HG03039 (cell line): ENCODE measurements around the gene PTPN21.
A peak's percentile ranks its signal among the peaks of the same experiment; 100 is the strongest.

Experiments used
- ATAC-seq: cut with Tn5 transposase; IDR thresholded peaks from one replicate; pipeline ENCODE4 v1.9.1; 2021; ENCODE audit warnings: mild to moderate bottlenecking, moderate library complexity; ENCODE audit not compliant: unreplicated experiment

PTPN21 gene

DNA sequence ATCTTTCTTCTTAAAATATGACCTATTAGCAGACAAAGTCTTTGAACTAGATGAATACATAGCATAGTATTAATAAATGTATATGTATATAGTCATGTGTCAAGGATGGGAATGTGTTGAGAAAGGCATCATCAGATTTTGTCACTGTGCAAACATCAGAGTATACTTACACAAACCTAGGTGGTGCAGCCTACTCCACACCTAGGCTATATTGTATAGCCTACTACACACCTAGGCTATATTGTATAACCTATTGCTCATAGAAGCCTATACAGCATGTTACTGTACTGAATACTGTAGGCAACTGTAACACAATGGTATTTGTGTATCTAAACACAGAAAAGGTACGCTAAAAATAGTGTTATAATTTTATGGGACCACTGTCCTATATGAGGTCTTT, 47.6 kb downstream of the PTPN21 start:
- no peak for ATAC-seq

DNA sequence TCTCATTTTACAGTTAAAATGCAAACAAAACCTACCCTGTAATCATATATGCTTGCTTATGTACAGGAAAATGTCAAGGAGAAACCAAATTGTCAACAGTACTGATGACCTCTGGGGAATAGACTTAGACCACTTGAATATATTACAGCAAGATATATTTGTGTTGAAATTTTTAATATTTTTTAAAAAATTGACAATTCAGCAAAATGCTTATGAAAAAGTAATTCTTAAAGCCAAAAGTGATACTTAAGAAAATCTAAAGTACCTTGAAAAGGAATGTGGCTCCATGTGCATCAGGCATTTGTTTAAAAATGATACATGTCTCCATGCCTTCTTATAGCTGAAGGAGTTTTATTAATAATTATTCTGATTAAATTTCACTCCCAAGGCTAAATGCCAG, 49.2 kb downstream of the PTPN21 start:
- ATAC-seq: no peak

DNA sequence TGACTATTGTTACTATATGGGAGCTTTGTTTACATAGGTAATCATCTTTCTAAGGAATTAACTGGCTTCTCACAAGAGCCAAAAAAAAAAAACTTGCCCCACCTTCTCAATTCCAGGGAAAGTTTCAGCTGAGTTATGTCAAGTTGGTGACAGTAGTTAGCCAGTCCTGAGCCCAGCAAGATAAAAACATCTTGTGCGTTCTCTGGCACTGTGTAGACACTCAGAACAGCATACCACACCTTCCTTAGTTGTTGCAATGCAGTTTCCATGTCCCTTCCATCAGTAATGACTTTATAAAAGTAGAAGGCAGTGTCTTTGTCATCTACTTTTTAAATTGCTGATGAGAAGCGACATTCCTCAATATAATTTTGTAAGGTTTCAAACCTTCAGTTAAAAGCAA, 50.2 kb downstream of the PTPN21 start:
- no peak for ATAC-seq

DNA sequence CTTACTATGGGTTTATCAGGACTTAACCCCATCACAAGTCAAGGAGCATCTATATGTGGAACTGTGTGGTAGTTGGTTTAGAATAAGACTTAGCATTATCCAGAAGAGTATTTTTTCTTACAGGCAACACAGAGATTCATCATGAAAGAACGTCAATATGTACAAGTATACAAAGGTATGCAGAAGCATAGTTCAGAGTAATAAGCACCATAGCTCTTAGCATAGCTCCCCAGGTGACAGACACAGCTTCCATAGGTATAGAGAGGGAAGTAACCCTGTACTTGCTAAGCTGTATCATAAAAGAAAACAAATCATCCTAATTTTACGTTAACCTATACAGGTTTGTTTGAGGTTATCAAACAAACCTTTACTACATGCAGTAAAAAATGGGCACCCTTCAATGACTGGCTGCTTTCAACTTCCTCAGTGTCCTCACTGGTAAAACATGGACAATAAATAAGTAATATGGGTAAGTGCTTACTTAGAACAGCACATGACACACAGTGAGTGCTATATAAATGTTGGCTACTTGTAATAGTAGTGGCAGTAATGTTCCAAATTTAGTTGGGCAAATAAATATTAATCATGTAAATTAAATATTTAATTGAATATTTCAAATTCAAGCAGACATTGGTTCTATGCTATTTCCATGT, 50.9 kb downstream of the PTPN21 start:
- ATAC-seq: no peak

DNA sequence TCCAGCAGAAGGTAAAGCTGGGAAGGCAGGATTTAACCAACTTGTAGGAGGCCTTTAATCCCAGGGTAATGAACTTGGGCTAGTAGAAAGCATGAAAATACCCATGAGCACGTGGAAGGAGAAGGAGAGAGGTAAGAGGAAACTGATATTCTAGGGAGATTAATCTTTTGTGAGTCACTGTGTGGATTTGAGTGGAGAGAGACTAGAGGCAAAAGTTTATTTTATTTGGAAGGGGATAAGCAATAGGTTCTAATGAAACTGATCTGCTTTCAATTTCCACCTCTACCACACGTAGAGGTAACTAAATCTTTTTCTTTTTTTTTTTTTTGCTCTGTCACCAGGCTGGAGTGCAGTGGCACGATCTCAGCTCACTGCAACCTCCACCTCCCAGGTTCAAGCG, 52.1 kb downstream of the PTPN21 start:
- ATAC-seq: no peak

DNA sequence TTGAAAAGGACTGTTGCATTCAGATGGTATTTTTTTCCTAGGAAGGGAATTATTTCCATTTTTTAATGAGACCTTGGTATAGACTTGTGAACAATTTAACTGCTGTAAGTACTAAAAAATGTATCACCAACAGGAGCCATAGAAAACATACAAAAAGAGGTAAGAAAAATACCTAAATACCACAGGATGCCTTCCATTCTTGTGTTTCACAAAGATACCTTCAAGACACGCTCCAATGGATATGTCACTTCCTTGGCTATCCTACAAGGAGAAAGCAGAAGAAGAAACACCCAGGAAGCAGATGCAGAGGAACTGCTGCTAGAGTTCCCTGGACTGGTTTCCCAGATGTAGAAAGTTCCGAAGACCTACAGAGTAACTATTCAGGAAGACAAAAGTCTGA, 54.2 kb downstream of the PTPN21 start:
- no peak for ATAC-seq

DNA sequence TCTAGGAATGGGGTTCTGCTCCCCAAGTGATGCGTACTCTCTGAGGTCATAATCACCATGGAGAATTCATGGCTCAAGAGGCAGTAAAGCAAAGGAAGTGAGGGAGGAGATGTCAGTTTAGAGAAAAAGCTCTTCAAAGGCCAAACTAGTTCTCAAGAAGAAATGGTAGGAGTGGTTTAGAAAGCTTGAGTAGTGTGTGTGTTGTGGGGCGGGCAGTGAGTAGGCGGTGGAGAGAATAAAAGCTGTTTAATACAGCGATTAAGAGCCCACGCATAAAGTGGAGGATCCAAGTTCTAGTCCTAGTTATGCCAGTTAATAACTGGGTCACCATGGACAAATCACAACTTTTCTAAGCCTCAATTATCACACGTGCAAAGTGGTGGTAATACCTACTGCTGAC, 55.6 kb downstream of the PTPN21 start:
- ATAC-seq: no peak

DNA sequence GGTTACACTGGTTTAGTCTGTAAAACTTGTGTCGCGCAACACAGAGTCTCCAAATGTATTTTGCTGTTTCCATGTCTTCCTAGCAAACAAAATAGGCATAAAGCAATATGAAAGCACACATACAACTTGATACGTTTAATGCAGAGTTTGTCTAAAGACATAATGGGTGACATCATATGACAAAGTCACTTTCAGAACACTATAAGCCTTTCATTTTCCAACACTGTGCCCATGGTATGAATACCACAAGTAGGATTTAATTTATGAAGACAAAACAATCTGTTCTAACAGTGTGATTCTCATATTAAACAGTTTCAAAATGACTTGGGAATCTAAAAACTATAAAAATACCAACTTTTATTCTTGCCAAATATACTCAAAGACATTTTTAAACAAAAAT, 58.4 kb downstream of the PTPN21 start:
- no peak for ATAC-seq

DNA sequence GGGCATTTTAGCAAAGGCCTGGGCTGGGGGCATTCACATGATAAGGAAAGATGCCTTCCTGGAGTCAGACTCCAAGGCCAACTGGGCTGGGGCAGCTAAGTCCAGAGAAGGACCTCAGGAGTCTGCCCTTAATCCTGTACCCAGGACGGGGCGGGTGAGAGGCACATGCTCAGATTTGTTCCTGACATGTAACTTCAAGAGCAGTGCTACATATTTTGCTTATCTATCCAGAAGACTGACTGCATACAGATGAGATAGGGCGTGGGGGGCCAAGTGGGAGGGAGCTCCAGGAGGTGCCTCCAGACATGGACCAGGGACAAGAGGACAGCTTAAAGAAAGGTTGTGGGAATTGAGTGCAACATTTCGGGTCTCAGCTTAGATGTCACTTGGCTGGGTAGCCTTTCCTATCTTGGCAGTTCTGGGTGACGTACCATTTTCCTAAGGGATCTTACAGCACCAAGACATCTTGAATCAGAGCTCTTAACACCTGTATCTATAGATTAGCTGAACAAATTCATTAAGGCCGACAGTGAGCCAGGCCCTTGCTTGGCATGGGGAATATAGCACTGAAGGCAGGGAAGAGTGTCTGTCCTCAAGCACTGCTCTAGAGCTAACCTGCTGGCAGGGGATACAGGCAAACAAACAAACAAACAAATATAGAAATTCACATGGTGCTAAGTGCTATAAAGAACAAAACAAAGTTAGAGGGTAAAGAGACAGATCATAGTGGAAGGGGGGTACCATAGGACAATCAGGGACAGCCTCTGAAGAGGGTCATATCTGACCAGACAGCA, 61.2 kb downstream of the PTPN21 start:
- ATAC-seq: no peak

DNA sequence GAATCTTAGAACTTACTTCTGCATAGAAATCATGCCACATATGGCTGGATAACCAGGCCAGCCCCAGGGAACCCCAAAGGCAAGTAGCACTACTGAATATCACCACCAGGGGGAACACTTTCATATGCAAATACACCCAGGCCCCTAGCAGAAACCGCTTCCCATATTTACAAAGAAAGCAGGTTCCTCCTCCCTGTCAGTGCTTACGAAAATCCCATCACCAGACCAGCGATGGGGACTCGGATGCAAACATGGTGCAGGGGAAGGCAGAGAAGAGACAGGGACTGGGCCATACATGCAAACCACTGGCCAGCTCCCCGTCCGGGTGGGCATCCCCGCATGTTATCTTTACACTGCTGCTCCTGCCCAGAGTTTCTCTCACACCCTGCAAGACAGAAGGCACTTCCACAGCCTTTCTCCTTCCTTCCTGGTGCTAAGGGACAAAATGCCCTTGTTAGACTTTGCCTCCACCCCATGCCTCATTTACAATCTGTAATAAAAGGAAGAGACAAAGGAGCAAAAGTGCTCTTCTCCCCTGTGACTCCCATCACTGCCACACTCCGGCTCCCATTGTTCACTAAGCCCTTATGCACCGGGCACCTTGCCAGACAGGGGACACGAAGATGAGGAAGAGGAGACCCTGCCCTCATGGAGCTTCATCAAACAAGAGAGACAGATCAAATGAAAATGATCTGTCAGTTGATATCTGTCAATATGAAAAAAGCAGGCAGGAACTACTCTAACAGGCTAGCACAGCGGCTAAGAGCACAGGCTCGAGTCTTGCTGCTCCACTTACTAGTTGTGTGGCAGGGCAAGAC, 62.3 kb downstream of the PTPN21 start:
- ATAC-seq: peak; percentile 80

DNA sequence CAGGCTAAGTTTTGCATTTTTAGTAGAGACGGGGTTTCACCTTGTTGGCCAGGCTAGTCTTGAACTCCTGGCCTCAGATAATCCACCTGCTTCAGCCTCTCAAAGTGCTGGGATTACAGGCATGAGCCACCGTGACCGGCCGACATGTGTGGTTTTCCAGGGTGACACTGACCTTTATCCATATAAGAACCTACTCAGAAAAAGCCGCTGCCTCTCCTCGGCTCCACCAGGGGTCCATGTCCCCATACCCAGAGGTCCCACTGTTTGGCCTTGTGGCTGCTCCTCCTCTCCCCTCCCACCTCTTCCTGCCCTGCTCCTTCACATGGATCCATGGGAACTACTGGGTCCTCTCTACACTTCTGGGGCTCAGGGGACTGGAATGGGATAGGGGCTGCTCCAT, 64.6 kb downstream of the PTPN21 start:
- no peak for ATAC-seq

DNA sequence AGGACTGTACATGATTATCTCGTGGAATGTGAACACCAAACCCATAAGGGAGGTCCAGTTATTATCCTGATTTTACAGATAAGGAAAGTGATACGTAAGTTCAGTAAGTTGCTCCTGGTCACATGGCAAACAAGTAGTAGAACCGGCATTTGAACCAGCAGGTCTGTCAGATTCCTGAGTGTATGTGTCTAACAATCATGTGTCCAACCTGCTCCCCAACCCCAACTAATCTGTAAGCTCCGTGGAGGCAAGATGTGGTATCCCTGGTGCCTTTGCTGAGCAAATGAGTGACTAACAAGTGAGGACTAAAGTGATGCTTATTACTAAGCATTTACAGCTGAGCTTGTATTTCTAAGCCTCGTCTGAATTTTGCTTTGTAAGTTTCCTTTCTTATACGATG, 65.9 kb downstream of the PTPN21 start:
- ATAC-seq: no peak

DNA sequence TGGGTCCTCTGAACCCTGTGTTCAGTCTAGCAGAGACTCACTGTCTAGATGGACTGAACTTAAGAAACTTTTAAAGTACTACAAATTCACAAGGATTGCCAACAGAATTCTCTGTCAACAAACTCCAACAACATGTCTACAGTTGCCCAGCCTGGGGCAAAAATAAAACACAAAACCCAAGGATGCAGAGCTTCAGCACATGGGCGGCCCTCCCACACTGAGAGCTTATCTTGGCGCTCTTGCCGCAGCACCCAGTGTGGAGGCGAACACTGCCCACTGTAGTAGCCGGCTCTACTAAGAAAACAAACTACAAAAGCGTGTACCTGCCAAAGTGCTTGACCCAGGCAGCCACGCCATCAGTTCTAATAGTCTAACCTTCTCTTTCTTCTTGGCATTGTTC, 66.7 kb downstream of the PTPN21 start:
- ATAC-seq: no peak

DNA sequence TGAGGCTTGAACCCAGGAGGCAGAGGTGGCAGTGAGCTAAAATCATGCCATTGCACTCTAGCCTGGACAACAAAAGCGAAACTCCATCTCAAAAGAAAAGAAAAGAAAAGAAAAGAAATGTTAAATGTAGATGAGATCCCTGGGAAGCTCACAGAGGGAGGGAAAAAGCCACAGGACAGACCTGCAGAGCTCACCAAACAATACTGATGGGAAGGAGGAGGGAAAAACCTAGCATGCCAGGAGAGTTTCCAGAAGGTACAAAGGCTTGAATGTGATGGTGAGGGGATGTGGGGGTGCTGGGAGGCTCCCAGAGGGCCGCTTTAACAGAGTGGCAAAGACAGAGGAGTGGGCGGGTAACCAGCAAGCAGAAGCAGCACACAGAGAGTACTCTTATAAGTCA, 72.3 kb downstream of the PTPN21 start:
- ATAC-seq: no peak

DNA sequence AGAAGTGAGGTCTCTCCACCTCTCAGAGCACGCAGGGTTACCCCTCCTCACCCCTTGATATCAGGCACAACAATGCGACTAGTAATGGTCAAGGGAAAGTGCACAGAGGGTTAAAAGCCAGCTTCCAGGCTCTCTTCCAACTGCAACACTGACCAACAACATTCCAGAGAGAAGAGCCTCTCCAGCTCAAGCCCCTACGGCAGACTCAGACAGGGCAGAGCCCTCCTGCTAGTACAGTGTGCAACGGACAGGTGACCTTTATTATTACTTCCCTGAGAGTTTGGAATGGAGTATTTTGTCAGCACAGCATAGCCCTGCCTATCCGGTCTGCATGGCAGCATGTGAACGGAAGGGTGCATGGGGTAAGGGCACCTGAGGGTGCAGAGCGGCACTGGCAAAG, 73.0 kb downstream of the PTPN21 start:
- no peak for ATAC-seq

DNA sequence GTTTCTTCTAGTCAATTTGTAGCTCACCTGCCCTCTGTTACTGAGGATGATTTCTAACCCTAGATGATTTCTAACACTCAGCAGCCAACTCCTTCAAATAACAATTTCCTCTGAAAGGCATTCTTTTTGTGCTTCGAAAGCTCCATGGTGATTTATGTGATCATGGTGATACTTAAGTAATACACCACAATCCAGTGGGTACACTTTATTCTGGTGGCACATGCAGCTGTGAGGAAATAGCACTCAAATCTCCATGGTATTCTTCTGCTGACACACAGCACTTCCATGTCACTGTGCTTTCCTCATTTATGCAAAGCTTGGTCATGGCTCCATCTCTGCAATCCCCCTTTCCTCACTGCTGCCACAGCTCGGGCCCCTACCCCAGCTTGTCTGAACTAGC, 73.7 kb downstream of the PTPN21 start:
- no peak for ATAC-seq

DNA sequence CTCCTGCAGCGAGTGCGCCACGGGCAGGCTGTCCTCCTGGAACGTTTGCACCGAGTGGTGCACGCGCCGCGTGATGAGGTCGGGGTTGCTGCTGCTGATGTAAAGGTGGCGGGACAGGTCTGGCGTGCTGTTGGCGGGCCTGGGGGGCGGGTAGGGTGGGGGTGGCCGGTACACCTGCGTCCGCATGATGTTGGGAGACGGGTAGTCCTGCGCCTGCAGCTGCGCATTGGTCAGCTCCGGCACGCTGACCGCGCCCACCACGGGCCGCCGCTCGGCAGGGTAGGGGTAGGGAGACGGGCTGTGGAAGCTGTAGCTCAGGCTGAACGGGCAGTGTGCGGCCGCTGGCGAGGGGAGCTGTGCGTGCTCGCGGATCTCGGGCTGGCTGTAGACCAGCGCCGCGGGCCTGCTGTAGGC, 75.2 kb downstream of the PTPN21 start:
- no peak for ATAC-seq

DNA sequence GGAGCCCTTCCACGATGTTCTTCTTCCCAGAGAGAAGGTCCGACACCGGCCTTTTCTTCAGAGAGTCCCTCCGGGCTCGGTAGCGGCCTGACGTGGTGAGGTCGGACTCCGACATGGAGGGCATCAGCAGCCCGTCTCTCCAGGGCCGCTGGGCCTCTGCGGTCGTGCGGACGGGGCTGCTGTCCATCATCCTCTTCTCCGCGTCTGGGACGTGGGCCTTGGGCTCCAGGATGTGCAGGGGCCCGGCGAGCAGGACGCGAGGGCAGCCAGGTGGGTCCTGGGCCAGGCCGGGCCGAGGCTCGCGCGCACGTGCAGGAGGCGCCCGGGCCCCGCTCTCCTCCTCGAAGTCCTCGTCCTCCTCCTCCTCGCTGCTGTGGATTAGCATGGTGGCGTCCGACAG, 75.9 kb downstream of the PTPN21 start:
- ATAC-seq: no peak

DNA sequence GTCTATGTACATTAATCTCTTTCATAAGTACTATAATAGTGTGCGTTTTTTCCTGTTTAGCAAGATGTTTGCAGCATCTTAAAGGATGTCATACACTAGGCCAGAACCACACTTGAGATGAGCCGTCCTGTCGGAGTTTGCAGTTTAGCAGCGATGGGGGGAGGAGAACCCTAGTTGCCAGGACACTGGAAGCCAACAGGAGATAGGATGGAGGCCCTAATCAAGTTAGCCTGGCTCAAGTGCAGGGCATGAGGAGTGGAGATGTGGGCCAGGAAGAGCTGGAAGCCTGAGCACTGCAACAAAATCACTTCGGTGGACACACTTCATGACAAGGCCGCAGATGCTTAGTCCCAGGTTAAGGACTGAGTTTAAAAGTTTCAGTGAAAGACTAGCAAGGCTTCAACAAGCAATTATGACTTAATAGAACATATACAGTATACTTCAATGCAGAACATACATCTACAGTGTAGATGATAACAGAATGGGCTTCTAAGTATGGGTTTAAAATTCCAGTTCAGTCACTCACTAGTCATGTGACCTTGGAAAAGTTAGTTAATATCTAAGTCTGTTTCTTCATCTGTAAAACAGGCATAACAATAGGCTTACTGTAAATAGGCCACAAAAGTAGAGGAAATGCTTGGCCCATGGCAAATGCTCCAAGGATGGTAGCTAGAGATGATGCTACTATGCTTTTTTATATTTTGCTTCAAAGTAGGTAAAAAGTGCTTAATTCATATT, 77.1 kb downstream of the PTPN21 start:
- no peak for ATAC-seq

DNA sequence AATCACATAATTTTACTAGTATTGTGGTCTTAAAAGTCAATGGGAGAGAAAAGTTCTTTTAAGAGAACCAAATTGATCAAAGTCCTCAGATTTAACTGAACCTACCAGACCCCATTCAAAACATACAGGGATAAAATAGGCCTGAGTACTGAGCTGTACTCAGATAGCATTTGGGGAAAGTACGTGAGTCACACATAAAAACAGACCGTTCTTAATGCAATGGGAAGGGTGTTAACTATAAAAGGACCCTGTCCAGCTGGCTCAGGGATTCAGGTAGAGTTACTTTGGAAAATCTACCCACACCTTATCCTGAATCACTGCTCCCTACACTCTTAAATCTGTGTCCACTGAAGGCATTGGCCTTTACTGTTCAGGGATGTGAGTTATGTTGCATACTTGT, 78.0 kb downstream of the PTPN21 start:
- ATAC-seq: no peak

DNA sequence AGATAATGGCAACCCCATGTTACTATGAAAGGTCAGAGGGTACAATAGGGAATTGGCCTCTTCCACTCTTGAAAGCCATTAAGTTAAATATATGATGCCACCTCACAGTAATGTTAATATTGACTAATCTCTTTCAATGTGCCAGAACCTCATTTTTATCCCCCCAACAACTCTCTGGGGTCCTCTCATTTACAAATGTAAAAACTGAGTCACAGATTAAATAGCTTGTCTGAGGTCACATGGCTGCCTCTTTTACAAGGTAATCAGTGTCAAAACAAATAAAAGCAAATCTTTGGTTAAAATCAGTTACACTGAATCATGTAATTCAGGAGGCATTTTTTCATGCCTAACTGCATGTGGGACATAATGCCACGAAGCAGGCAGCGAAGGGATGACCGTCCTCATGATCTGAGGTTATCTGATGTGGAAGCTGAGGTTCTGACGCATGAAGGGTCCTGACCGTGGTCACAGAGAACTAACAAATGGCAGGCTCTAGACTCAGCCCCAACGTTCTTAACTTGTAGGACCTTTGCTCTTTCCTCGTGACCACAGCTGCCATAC, 78.5 kb downstream of the PTPN21 start:
- ATAC-seq: no peak
